Type B pancreatic cell (in vitro differentiated cells): ENCODE results near the gene TMPRSS3. TPM values are rescaled to one million over a fixed set of nuclear protein-coding genes. Genes with fewer than 3 reads are reported as not detected.

Experiments
- DNase-seq: peaks from one replicate; pipeline ENCODE4 v3.0.0; 2021; ENCODE audit warnings: mixed read lengths; ENCODE audit not compliant: unreplicated experiment; ENCODE audit errors: extremely low spot score
- H3K27ac Mint-ChIP-seq: 2 replicates; pipeline ENCODE4 v1.8.0; 2021; ENCODE audit warnings: mild to moderate bottlenecking, mixed read lengths
- H3K27me3 Mint-ChIP-seq: 2 replicates; pipeline ENCODE4 v1.8.0; 2021; ENCODE audit warnings: mixed read lengths
- H3K36me3 Mint-ChIP-seq: 2 replicates; pipeline ENCODE4 v1.8.0; 2021; ENCODE audit warnings: mixed read lengths
- H3K4me1 Mint-ChIP-seq: one replicate; pipeline ENCODE4 v1.8.0; 2021; ENCODE audit warnings: mixed read lengths; ENCODE audit not compliant: unreplicated experiment
- H3K4me3 Mint-ChIP-seq: 2 replicates; pipeline ENCODE4 v1.8.0; 2021; ENCODE audit warnings: mild to moderate bottlenecking, mixed read lengths
- H3K9me3 Mint-ChIP-seq: 2 replicates; pipeline ENCODE4 v1.8.0; 2021; ENCODE audit warnings: mixed read lengths
- total RNA-seq: library from RNA; stranded (reverse); gene quantifications from 2 replicates; pipeline ENCODE4 v1.2.1, GENCODE V29; 2021; ENCODE audit warnings: low replicate concordance
- TF ChIP-seq, protein P1 (sequence below): fragments of 200-600 bp; sonication (generic); conservative IDR thresholded peaks from 2 replicates; pipeline ENCODE4 v1.5.0; 2021; ENCODE audit warnings: antibody characterized with exemption, mild to moderate bottlenecking

Gene TMPRSS3
- total RNA-seq, 1 donor from 2014 or later: 1.3 TPM

DNA sequence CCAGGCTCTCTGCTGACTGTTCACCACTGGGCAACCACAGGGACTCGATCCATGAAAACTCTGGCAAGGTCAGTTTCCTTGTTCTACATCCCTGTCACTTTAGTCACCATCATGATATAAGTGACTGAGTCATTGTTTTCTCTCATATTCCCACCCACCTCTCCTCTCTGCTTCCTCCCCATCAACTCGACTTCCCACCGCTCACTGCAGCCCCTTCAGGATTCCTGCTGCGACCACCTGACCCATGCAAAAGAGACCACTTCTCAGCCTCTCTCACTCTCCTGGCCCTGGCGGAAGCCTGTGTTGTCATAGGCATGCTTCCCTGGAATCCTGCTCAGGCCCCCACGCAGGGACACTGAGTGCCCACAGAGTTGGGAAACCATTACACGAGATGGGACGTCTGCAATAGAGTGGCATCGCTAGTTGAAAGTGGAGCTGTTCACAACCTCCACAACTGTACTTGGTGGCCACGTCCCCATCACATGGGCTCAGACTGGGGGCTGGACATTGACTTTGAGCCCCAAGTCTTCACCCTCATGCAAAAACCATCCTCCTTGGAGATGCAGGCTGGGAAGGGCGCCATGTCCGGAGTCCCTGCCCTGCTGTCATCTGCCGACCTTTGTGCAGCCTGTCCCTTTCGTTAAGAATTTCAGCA lies 43.3 kb downstream of the TMPRSS3 start:
- no peak overlapping the region for H3K27ac Mint-ChIP-seq

DNA sequence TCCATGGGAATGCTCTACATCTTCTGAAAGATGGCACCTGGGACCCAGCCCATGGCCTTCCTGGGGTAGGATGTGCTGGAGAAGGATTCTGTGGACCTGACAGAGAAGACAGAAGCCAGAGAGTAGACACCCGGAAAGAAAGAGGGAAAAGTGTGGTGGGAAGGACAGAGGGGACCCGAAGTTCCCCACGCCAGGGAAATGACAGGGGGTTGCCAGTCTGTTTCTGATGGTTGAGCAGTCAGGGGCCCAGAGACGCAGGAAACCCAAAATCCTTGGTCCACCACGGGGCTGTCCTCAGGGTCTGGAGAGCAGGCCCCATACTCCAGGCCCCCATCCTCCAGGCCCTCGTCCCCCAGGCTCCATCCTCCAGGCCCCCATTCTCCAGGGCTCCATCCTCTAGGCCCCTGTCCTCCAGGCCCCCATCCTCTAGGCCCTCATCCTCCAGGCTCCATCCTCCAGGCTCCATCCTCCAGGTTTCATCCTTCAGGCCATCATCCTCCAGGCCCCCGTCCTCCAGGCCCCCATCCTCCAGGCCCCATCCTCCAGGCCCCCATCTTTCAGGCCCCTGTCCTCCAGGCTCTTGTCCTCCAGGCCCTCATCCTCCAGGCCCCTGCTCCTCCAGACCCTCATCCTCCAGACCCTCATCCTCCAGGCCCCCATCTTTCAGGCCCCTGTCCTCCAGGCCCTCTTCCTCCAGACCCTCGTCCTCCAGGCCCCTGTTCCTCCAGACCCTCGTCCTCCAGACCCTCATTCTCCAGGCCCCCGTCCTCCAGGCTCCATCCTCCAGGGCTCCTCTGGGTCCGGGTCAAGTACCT lies 44.0 kb downstream of the TMPRSS3 start:
- Mint-ChIP-seq H3K27ac (no peak overlapping the region), H3K4me1 (no peaks in the 10 kb centered on the region)

More for the DNA sequence above, 43.3 kb downstream of the TMPRSS3 start:
- Mint-ChIP-seq H3K4me1 (no peaks in the 10 kb centered on the region), H3K27me3 (peaks cover 3% of the 10 kb centered on the region), H3K4me3 (no peak overlapping the region), H3K36me3 (no peaks in the 10 kb centered on the region), H3K9me3 (peaks cover 5% of the 10 kb centered on the region)
- TF ChIP-seq, protein P1, sequence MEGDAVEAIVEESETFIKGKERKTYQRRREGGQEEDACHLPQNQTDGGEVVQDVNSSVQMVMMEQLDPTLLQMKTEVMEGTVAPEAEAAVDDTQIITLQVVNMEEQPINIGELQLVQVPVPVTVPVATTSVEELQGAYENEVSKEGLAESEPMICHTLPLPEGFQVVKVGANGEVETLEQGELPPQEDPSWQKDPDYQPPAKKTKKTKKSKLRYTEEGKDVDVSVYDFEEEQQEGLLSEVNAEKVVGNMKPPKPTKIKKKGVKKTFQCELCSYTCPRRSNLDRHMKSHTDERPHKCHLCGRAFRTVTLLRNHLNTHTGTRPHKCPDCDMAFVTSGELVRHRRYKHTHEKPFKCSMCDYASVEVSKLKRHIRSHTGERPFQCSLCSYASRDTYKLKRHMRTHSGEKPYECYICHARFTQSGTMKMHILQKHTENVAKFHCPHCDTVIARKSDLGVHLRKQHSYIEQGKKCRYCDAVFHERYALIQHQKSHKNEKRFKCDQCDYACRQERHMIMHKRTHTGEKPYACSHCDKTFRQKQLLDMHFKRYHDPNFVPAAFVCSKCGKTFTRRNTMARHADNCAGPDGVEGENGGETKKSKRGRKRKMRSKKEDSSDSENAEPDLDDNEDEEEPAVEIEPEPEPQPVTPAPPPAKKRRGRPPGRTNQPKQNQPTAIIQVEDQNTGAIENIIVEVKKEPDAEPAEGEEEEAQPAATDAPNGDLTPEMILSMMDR: no peak
- DNase-seq: no peak

DNA sequence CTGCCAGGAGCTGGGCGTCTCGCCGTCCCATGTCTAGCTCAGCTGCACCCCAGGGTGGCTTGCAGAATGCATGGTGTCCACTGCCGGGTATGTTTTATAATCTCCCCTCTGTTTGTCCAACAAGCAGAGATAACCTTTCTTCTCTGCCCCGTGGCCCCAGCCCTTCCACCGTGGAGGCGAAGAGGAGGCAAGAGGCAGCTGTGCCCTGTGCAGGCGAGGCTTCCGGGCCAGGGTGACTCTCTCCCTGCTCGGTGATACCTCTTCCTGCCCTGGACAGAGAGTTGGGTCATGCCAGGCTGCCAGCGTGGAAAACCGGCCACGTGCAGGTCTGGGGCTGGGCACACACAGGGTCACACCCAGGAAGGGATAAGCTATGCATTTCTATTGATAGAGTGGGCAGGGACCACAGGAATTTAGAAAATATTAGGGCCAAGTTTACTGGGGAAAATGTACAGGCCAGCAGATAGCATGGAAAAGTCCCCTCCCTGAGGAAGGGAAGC lies 44.9 kb downstream of the TMPRSS3 start, which contains the start of gene TFF2:
Gene TFF2 (minus strand): TSS at position 68 of the 500 bp plus-strand sequence. CDS start 37 bp downstream, at position 31.
- H3K9me3 Mint-ChIP-seq: peaks cover 5% of the 10 kb centered on the region
- TF ChIP-seq, protein P1: no peak
- H3K27me3 Mint-ChIP-seq: peaks cover 3% of the 10 kb centered on the region
- no peaks in the 10 kb centered on the region for H3K4me1 Mint-ChIP-seq
- DNase-seq: peak; percentile 66
- H3K27ac Mint-ChIP-seq: no peak within 1 kb of the TSS
- no peaks in the 10 kb centered on the region for H3K36me3 Mint-ChIP-seq
- H3K4me3 Mint-ChIP-seq: no peak within 1 kb of the TSS

More for the DNA sequence above, 44.0 kb downstream of the TMPRSS3 start:
- Mint-ChIP-seq H3K4me3 (no peak overlapping the region), H3K36me3 (no peaks in the 10 kb centered on the region), H3K9me3 (peaks cover 5% of the 10 kb centered on the region), H3K27me3 (peaks cover 3% of the 10 kb centered on the region)
- TF ChIP-seq, protein P1: no peak
- DNase-seq: peak; percentile 52

DNA sequence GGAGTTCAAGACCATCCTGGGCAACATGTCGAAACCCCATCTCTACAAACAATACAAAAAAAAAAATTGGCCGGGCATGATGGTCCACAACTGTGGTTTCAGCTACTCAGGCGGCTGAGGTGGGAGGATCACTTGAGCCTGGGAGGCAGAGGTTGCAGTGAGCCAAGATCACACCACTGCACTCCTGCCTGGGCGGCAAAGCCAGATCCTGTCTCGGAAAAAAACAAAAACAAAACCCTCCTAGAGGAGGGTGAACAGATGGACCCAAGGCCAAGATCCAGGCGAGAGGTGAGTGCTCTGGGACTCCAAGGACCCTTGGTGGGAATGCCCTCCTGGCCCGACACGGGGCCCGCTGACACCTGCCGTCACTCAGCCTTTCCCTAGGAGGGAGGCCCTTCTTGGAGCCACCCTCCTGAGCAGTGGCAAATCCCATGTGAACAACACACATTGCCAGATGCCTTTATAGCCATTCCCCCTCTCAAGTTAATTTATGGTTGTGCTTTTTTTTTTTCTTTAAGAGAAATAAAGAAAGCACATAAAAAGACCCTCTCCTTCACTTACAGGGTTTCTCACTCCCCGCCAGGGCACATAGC lies 45.4 kb downstream of the TMPRSS3 start:
- H3K27ac Mint-ChIP-seq: no peak overlapping the region

More for the DNA sequence above, 45.4 kb downstream of the TMPRSS3 start:
- Mint-ChIP-seq H3K4me3 (no peak overlapping the region), H3K4me1 (no peaks in the 10 kb centered on the region), H3K9me3 (peaks cover under 1% of the 10 kb centered on the region), H3K27me3 (peaks cover 3% of the 10 kb centered on the region), H3K36me3 (no peaks in the 10 kb centered on the region)
- peak; percentile 20 for DNase-seq
- TF ChIP-seq, protein P1: no peak
